ENCODE data around the gene CCDC12. TPM values are rescaled to one million over a fixed set of nuclear protein-coding genes. Genes with fewer than 3 reads are reported as not detected.

CCDC12 gene
- total and polyA plus RNA-seq, 9 of the 15 experiments (the other 6 are each of a cell fraction or from before 2014, with no cell fraction given): 8.9 to 201 (median 86.9) TPM

- no peak for TF ChIP-seq CEBPZ (IDR thresholded peaks at IDR 0.05; ENCODE audit: borderline replicate concordance, low read depth, low read length)
- TF ChIP-seq GTF2A2 (tag; IDR thresholded peaks at IDR 0.05): no peak
- TF ChIP-seq ZBTB43 (CRISPR knock-in tag; IDR thresholded peaks at IDR 0.05): no peak
- TF ChIP-seq LEF1 (IDR thresholded peaks at IDR 0.05): no peak
- peak; percentile 46; the same call in 1 of the 2 replicates for TF ChIP-seq ZBTB33 (CRISPR knock-in tag; IDR thresholded peaks at IDR 0.05)
- TF ChIP-seq TEAD2 (tag; IDR thresholded peaks at IDR 0.05): no peak
- TF ChIP-seq ZNF586 (CRISPR knock-in tag; conservative IDR thresholded peaks at IDR 0.05): no peak
- no peak for TF ChIP-seq DEAF1 (CRISPR knock-in tag; IDR thresholded peaks at IDR 0.05)
- no peak for TF ChIP-seq PRDM10 (IDR thresholded peaks at IDR 0.05; ENCODE audit: partially characterized antibody)
These were observed 23.8 kb upstream of the CCDC12 start (continued) for GRCh38 chr3:47000198-47000815.
